WTC11 (cell line): ENCODE results near the gene IST1. TPM values are rescaled to one million over a fixed set of nuclear protein-coding genes. Genes with fewer than 3 reads are reported as not detected.

Experiments
- ATAC-seq: fragments of 200-7000 bp; cut with Tn5 transposase; 2 replicates; pipeline ENCODE4 v1.10.0; 2021; ENCODE audit warnings: mild to moderate bottlenecking, moderate library complexity
- CTCF ChIA-PET: fragments of 300-600 bp; sonication (Branson Sonifier 250); formaldehyde crosslinking; loops from one replicate; lab custom pipeline; 2021; ENCODE audit warnings: antibody characterized with exemption; lab: Charles Lee
- POLR2A ChIA-PET: fragments of 350-600 bp; sonication (Branson Sonifier 250); formaldehyde crosslinking; loops from one replicate; lab custom pipeline; 2021; ENCODE audit warnings: antibody characterized with exemption; lab: Charles Lee
- DNase-seq: peaks from one replicate; pipeline ENCODE4 v3.0.0; 2021; ENCODE audit warnings: low spot score
- H3K27ac Mint-ChIP-seq: 2 replicates; pipeline ENCODE4 v1.8.0; 2021; ENCODE audit warnings: mixed read lengths
- H3K27me3 Mint-ChIP-seq: 2 replicates; pipeline ENCODE4 v1.8.0; 2021; ENCODE audit warnings: low read depth, mild to moderate bottlenecking, moderate library complexity, mixed read lengths
- H3K36me3 Mint-ChIP-seq: 2 replicates; pipeline ENCODE4 v1.8.0; 2021; ENCODE audit warnings: mixed read lengths
- H3K4me1 Mint-ChIP-seq: 2 replicates; pipeline ENCODE4 v1.8.0; 2022; ENCODE audit warnings: mixed read lengths
- H3K4me3 Mint-ChIP-seq: 2 replicates; pipeline ENCODE4 v1.8.0; 2021; ENCODE audit warnings: mild to moderate bottlenecking, moderate library complexity, mixed read lengths
- H3K9me3 Mint-ChIP-seq: 2 replicates; pipeline ENCODE4 v1.8.0; 2021; ENCODE audit warnings: mixed read lengths
- CBFB ChIP-seq: sonication (generic); formaldehyde crosslinking; IDR thresholded peaks from 2 replicates; pipeline ENCODE4 v1.8.1; 2022; ENCODE audit warnings: mild to moderate bottlenecking, low read depth, missing genetic modification reagents
- E2F5 ChIP-seq: sonication (generic); formaldehyde crosslinking; IDR thresholded peaks from 2 replicates; pipeline ENCODE4 v1.8.1; 2022; ENCODE audit warnings: mild to moderate bottlenecking, moderate library complexity, missing genetic modification reagents
- ESRRA ChIP-seq: sonication (generic); formaldehyde crosslinking; IDR thresholded peaks from 2 replicates; pipeline ENCODE4 v1.8.1; 2022; ENCODE audit warnings: mild to moderate bottlenecking, missing genetic modification reagents, borderline replicate concordance
- GRHL2 ChIP-seq: fragments of 250-450 bp; sonication (Bioruptor Pico); IDR thresholded peaks from 2 replicates; pipeline ENCODE4 v1.8.0; 2022; ENCODE audit warnings: mild to moderate bottlenecking, moderate library complexity; ENCODE audit not compliant: insufficient replicate concordance, severe bottlenecking
- GTF2I ChIP-seq: fragments of 250-450 bp; sonication (Bioruptor Pico); conservative IDR thresholded peaks from 2 replicates; pipeline ENCODE4 v1.4.0; 2021; ENCODE audit warnings: mild to moderate bottlenecking
- JAZF1 ChIP-seq: fragments of 250-450 bp; sonication (Bioruptor Pico); IDR thresholded peaks from 2 replicates; pipeline ENCODE4 v1.9.0; 2021; ENCODE audit warnings: moderate library complexity, mild to moderate bottlenecking, inconsistent platforms
- RORB ChIP-seq: fragments of 250-450 bp; sonication (Bioruptor Pico); IDR thresholded peaks from 2 replicates; pipeline ENCODE4 v1.9.0; 2021; ENCODE audit warnings: mild to moderate bottlenecking
- SMAD4 ChIP-seq: sonication (generic); formaldehyde crosslinking; IDR thresholded peaks from 2 replicates; pipeline ENCODE4 v1.8.0; 2022; ENCODE audit warnings: mild to moderate bottlenecking, missing genetic modification reagents
- SOX15 ChIP-seq: fragments of 250-450 bp; sonication (Bioruptor Pico); IDR thresholded peaks from 2 replicates; pipeline ENCODE4 v1.9.0; 2021; ENCODE audit warnings: mild to moderate bottlenecking
- TEAD1 ChIP-seq: sonication (generic); formaldehyde crosslinking; IDR thresholded peaks from 2 replicates; pipeline ENCODE4 v1.8.0; 2022; ENCODE audit warnings: mild to moderate bottlenecking, missing genetic modification reagents
- USF2 ChIP-seq: sonication (generic); formaldehyde crosslinking; IDR thresholded peaks from 2 replicates; pipeline ENCODE4 v1.8.1; 2023; ENCODE audit warnings: mild to moderate bottlenecking, missing genetic modification reagents, moderate library complexity
- ZMAT4 ChIP-seq: fragments of 250-450 bp; sonication (Bioruptor Pico); IDR thresholded peaks from 2 replicates; pipeline ENCODE4 v1.9.0; 2021; ENCODE audit warnings: mild to moderate bottlenecking
- ZNF232 ChIP-seq: sonication (generic); formaldehyde crosslinking; IDR thresholded peaks from 2 replicates; pipeline ENCODE4 v1.8.0; 2022; ENCODE audit warnings: mild to moderate bottlenecking, missing genetic modification reagents
- ZNF317 ChIP-seq: sonication (generic); formaldehyde crosslinking; IDR thresholded peaks from 2 replicates; pipeline ENCODE4 v1.8.1; 2023; ENCODE audit warnings: low read depth, mild to moderate bottlenecking, moderate library complexity, missing genetic modification reagents, borderline replicate concordance
- ZNF512 ChIP-seq: sonication (generic); formaldehyde crosslinking; IDR thresholded peaks from 2 replicates; pipeline ENCODE4 v1.8.1; 2022; ENCODE audit warnings: missing genetic modification reagents, borderline replicate concordance
- ZNF532 ChIP-seq: fragments of 250-450 bp; sonication (Bioruptor Pico); IDR thresholded peaks from 2 replicates; pipeline ENCODE4 v1.9.0; 2021; ENCODE audit warnings: mild to moderate bottlenecking, borderline replicate concordance
- total RNA-seq: library from RNA; stranded (reverse); gene quantifications from 3 replicates; pipeline ENCODE4 v1.2.3, GENCODE V29; 2021

IST1 gene
- total RNA-seq, 1 experiment from 2014 or later, result 272 TPM

GRCh38 chr16:71873199-71873598 is 22.1 kb upstream of the IST1 start (continued):
- no peak for TF ChIP-seq E2F5 (CRISPR knock-in tag)
- no peak for TF ChIP-seq ESRRA (CRISPR knock-in tag)
- no peak for TF ChIP-seq RORB

GRCh38 chr16:71878911-71879310 is 16.4 kb upstream of the IST1 start:
- Mint-ChIP-seq H3K4me1 (peaks cover 30% of the 10 kb centered on the region), H3K36me3 (peaks cover 37% of the 10 kb centered on the region)
- CTCF ChIA-PET, result no interaction called here

GRCh38 chr16:71880176-71880575 is 15.2 kb upstream of the IST1 start:
- POLR2A ChIA-PET, result no interaction called here
- TF ChIP-seq JAZF1 (no peak), GRHL2 (CRISPR knock-in tag) (no peak), ZNF232 (CRISPR knock-in tag) (no peak), USF2 (CRISPR knock-in tag) (no peak), ZNF317 (CRISPR knock-in tag) (no peak), ZNF512 (CRISPR knock-in tag) (no peak), ESRRA (CRISPR knock-in tag) (no peak), CBFB (CRISPR knock-in tag) (no peak)

More at GRCh38 chr16:71878911-71879310, 16.4 kb upstream of the IST1 start:
- Mint-ChIP-seq H3K9me3 (no peaks in the 10 kb centered on the region), H3K4me3 (no peak overlapping the region), H3K27me3 (no peaks in the 10 kb centered on the region), H3K27ac (no peak overlapping the region)
- TF ChIP-seq TEAD1 (CRISPR knock-in tag) (no peak), SMAD4 (CRISPR knock-in tag) (no peak), ZNF532 (no peak), SOX15 (CRISPR knock-in tag) (no peak), JAZF1 (no peak), GTF2I (no peak), ZMAT4 (CRISPR knock-in tag) (no peak), ZNF512 (CRISPR knock-in tag) (no peak)
- DNase-seq, result no peak
- ATAC-seq, result no peak
- POLR2A ChIA-PET, result no interaction called here

More at GRCh38 chr16:71880176-71880575, 15.2 kb upstream of the IST1 start:
- Mint-ChIP-seq H3K27ac (no peak overlapping the region), H3K4me1 (peaks cover 32% of the 10 kb centered on the region), H3K36me3 (peaks cover 33% of the 10 kb centered on the region), H3K9me3 (no peaks in the 10 kb centered on the region), H3K4me3 (no peak overlapping the region), H3K27me3 (no peaks in the 10 kb centered on the region)
- CTCF ChIA-PET, result no interaction called here
- DNase-seq (no peak), ATAC-seq (no peak)
